Osteoblast (primary cell): Measurements from ENCODE around the gene IDH2. TPM values are rescaled to one million over a fixed set of nuclear protein-coding genes. Genes with fewer than 3 reads are reported as not detected.

ENCODE experiments used
- DNase-seq: peaks from one replicate; pipeline ENCODE4 v3.0.0; 2011; ENCODE audit warnings: low spot score, mixed read lengths; ENCODE audit not compliant: insufficient read length; ENCODE audit errors: missing footprints
- H2AFZ ChIP-seq: 2 replicates; pipeline ENCODE4 v1.6.0; 2011; ENCODE audit warnings: mild to moderate bottlenecking, low read length
- H3K27ac ChIP-seq: 2 replicates; pipeline ENCODE4 v1.5.1; 2011; ENCODE audit warnings: mild to moderate bottlenecking, low read depth, low read length, moderate library complexity
- H3K27me3 ChIP-seq: 2 replicates; pipeline ENCODE4 v1.6.0; 2012; ENCODE audit warnings: mild to moderate bottlenecking, control low read depth, inconsistent platforms, low read length, moderate library complexity; ENCODE audit not compliant: insufficient read depth
- H3K36me3 ChIP-seq: 2 replicates; pipeline ENCODE4 v1.5.1; 2011; ENCODE audit warnings: mild to moderate bottlenecking, low read length, control low read depth, moderate library complexity; ENCODE audit not compliant: insufficient read depth
- H3K4me1 ChIP-seq: 2 replicates; pipeline ENCODE4 v1.5.1; 2011; ENCODE audit warnings: mild to moderate bottlenecking, low read length, control low read depth, moderate library complexity; ENCODE audit not compliant: insufficient read depth
- H3K4me2 ChIP-seq: 2 replicates; pipeline ENCODE4 v1.6.0; 2011; ENCODE audit warnings: mild to moderate bottlenecking, low read length; ENCODE audit not compliant: insufficient read depth
- H3K4me3 ChIP-seq: fragments of 200-600 bp; sonication (generic); 3 replicates; pipeline ENCODE4 v1.5.1; 2012; ENCODE audit warnings: mild to moderate bottlenecking, low read length, inconsistent platforms; ENCODE audit not compliant: insufficient read depth
- H3K79me2 ChIP-seq: 2 replicates; pipeline ENCODE4 v1.6.0; 2012; ENCODE audit warnings: mild to moderate bottlenecking, low read length, control low read depth, inconsistent platforms; ENCODE audit not compliant: insufficient read depth
- H3K9me3 ChIP-seq: 2 replicates; pipeline ENCODE4 v1.5.1; 2011; ENCODE audit warnings: low read depth, low read length, control low read depth
- H4K20me1 ChIP-seq: 2 replicates; pipeline ENCODE4 v1.6.0; 2012; ENCODE audit warnings: mild to moderate bottlenecking, low read length, control low read depth; ENCODE audit not compliant: insufficient read depth
- total RNA-seq: library from RNA; depleted of rRNA; stranded (reverse); fragments of >200 nt; gene quantifications from 2 replicates; pipeline ENCODE4 v1.2.3, GENCODE V29; 2012
- TF ChIP-seq, protein P1 (sequence below): IDR thresholded peaks from 2 replicates; pipeline ENCODE4 v1.5.1; 2011; ENCODE audit warnings: mild to moderate bottlenecking, low read depth, low read length, moderate library complexity; ENCODE audit errors: extremely low read depth

Gene IDH2
- total RNA-seq, 1 donor = 51.0 TPM

DNA sequence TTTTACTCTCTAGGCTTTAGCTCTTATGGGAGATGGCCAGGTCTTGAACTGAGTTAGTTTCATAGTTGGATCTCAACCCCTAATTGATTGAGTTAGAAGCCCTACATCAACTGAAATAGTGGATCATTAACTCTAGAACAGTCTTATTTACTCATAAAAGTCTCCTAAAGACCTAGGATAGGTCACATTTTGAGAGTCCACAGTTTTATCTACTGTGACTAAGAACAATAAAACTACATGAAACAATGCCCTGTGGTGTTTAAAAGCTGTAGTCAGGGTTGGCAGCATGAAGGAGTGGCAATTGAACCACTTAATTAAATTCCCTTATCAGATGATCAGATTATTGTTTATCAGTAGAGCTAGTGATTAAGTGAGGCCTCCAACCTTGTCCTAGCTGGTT, 22.2 kb upstream of the IDH2 start:
- no peak for DNase-seq

DNA sequence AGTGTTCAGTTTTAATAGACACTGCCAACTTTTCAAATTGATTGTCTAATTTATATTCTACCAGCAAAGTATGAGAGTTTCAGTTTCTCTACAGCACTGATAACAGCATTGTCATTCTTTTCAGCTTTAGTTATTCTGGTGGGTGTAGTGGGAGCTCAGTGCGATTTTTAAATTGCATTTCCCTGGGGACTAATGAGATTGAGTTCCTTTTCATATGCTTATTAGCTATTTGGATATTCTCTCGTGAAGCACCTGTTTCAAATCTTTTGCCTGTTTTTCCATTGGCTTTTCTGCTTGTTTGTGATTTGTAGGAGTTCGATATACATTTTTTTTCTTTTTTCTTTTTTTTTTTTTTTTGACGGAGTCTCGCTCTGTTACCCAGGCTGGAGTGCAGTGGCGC, 18.8 kb upstream of the IDH2 start:
- no peaks in the 10 kb centered on the region for H4K20me1 ChIP-seq
- no peaks in the 10 kb centered on the region for H3K36me3 ChIP-seq
- no peak overlapping the region for H2AFZ ChIP-seq
- TF ChIP-seq, protein P1, sequence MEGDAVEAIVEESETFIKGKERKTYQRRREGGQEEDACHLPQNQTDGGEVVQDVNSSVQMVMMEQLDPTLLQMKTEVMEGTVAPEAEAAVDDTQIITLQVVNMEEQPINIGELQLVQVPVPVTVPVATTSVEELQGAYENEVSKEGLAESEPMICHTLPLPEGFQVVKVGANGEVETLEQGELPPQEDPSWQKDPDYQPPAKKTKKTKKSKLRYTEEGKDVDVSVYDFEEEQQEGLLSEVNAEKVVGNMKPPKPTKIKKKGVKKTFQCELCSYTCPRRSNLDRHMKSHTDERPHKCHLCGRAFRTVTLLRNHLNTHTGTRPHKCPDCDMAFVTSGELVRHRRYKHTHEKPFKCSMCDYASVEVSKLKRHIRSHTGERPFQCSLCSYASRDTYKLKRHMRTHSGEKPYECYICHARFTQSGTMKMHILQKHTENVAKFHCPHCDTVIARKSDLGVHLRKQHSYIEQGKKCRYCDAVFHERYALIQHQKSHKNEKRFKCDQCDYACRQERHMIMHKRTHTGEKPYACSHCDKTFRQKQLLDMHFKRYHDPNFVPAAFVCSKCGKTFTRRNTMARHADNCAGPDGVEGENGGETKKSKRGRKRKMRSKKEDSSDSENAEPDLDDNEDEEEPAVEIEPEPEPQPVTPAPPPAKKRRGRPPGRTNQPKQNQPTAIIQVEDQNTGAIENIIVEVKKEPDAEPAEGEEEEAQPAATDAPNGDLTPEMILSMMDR = no peak
- no peak for DNase-seq
- H3K27ac ChIP-seq = no peak overlapping the region
- no peaks in the 10 kb centered on the region for H3K4me1 ChIP-seq
- no peaks in the 10 kb centered on the region for H3K9me3 ChIP-seq
- no peaks in the 10 kb centered on the region for H3K79me2 ChIP-seq
- no peak overlapping the region for H3K4me2 ChIP-seq
- H3K27me3 ChIP-seq = peaks cover 2% of the 10 kb centered on the region
- H3K4me3 ChIP-seq = no peak overlapping the region

More for the DNA sequence above, 22.2 kb upstream of the IDH2 start:
- Histone ChIP-seq H3K9me3 (no peaks in the 10 kb centered on the region), H3K4me2 (no peak overlapping the region), H3K27me3 (peaks cover 10% of the 10 kb centered on the region), H3K27ac (no peak overlapping the region), H3K36me3 (no peaks in the 10 kb centered on the region), H3K79me2 (no peaks in the 10 kb centered on the region), H2AFZ (no peak overlapping the region), H3K4me1 (peaks cover 6% of the 10 kb centered on the region), H3K4me3 (no peak overlapping the region), H4K20me1 (no peaks in the 10 kb centered on the region)
- TF ChIP-seq, protein P1 = no peak

DNA sequence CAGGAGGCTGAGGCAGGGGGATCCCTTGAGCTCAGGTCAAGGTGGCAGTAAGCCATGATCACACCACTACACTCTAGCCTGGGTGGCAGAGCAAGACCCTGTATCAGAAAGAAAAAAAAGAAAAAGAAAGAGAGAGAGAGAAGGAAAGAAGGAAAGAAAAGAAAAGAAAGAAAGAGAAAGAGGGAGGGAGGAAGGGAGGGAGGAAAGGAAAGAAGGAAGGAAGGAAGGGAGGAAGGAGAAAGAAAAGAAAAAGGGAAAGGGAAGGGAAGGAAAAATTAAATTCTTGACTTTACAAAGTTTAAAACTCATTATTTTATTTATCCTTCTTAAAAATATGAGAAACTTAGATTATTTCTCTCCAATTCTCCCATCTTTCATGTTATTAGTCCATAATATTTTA, 17.1 kb upstream of the IDH2 start:
- no peak for DNase-seq
- H3K79me2 ChIP-seq = no peaks in the 10 kb centered on the region
- H2AFZ ChIP-seq = no peak overlapping the region
- H3K27me3 ChIP-seq = no peaks in the 10 kb centered on the region
- H3K4me2 ChIP-seq = no peak overlapping the region
- no peaks in the 10 kb centered on the region for H3K4me1 ChIP-seq
- no peaks in the 10 kb centered on the region for H4K20me1 ChIP-seq
- no peak overlapping the region for H3K27ac ChIP-seq
- TF ChIP-seq, protein P1 = no peak
- peaks cover 3% of the 10 kb centered on the region for H3K9me3 ChIP-seq
- no peak overlapping the region for H3K4me3 ChIP-seq
- no peaks in the 10 kb centered on the region for H3K36me3 ChIP-seq

DNA sequence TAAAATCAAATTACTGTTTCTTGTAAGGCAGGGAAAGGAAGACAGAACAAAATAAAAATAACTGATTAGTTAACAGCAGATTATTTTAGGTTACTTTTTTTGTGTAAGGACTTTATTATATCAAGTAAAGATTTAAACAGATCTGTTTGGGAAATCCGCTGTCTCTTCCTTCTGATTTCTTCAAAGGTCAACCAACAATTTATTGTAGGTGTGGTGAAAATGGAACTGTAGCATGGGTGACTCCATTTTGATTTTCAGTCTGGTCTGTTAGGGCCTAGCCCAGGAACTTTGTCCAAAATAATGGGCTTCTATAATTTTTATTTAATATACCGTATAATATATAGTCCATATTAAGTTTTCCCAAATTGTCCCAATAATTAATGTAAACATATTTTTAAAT, 13.5 kb upstream of the IDH2 start:
- Histone ChIP-seq H4K20me1 (no peaks in the 10 kb centered on the region), H3K4me1 (no peaks in the 10 kb centered on the region), H3K79me2 (no peaks in the 10 kb centered on the region), H3K4me3 (no peak overlapping the region), H3K9me3 (peaks cover 7% of the 10 kb centered on the region), H3K27me3 (no peaks in the 10 kb centered on the region), H3K36me3 (no peaks in the 10 kb centered on the region), H2AFZ (no peak overlapping the region), H3K27ac (no peak overlapping the region), H3K4me2 (no peak overlapping the region)
- TF ChIP-seq, protein P1 = no peak
- DNase-seq = no peak
